Measurements from ENCODE around the gene SORCS2.

Gene SORCS2

DNA sequence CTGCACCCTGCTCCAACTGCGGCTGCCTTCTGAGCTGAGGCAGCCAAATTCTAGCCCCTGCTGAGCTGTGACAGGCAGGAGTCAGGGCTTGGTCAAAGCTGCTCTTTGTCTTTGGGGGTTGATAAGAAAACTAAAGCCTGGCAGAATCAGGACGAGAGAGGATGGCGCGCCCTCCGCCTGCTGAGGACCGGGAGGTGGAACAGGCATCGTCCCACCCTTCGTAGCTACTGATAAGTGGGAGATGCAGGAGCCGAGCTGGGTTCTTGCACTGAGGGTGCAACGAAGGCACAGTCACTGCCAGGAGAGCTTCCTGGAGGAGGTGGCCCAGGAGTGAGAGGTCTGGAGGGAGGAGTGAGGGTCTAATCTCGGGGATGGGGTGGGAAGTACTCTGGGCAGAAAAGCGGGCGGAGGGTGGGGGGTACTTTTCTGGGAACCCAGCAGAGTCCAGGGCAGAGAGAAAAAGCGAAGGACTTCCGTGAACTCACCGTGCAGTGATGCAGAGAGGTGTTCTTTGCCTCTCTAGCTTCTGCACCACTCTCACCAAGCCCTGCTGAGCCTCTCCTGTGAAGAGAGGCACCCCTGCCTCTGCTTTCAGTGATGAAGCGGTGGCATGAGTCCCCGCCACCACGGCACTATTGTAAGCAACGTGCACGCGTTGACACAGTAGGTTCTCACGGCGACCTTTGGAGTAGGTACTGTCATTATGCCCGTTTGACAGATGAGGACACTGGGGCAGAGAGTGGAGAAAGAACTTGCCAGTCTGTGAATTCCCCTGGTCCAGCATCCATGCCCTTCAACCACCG lies 107.8 kb downstream of the SORCS2 start:
- in situ Hi-C loops (cut with MboI; ENCODE audit: low sequenced_read_pairs): no loop called here

DNA sequence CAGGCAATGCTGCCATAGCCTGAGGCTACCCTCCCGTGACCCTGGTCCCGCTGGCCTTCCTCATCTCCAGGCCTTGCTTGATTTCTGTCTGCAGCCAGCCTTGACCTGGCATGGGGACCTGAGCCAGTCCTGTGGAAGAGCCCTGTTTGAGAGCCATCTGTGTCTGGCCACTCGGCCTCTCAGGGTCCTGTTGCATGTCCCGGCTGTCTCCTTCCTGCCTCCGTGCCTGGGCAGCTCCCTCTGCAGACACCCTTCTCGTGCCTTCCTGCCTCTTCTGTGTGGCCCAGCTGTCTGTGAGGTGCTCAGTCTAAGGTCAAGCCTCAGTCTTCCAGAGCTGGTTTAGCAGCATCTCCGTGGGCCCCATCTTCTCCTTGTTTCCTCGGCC lies 108.4 kb downstream of the SORCS2 start:
- in situ Hi-C loops (cut with MboI; ENCODE audit: low sequenced_read_pairs): no loop called here

DNA sequence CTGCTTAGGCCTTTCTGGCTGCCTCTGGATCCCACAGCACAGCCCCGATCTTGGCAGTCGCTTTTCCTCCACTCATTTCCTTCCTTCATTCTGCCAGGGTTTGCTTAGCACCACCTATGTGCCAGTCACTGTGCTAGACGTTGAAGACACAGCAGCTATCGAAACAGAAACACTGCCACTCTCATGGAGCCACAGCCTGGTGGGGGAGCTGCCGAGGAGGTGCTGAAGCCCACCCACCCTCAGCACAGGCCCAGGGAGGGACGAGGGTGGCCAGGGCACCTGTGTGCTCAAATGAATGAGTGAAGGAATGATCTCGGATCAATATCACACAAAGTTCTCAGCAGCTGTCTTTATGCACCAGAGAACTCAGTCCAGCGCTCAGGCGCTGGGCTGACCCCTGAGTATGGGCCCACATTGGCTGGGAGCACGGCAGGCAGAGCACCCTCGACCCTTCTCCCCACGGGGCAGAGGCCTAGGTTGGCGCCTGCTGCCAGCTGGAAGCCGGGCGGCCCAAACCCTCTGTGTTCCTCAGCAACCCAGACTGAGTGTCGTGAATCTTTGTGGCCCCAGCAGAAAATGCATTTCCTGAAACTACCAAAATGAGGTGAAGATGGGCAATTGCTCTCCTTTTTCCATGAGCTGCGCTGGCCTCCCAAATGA lies 108.9 kb downstream of the SORCS2 start:
- in situ Hi-C loops (cut with MboI; ENCODE audit: low sequenced_read_pairs): no loop called here

DNA sequence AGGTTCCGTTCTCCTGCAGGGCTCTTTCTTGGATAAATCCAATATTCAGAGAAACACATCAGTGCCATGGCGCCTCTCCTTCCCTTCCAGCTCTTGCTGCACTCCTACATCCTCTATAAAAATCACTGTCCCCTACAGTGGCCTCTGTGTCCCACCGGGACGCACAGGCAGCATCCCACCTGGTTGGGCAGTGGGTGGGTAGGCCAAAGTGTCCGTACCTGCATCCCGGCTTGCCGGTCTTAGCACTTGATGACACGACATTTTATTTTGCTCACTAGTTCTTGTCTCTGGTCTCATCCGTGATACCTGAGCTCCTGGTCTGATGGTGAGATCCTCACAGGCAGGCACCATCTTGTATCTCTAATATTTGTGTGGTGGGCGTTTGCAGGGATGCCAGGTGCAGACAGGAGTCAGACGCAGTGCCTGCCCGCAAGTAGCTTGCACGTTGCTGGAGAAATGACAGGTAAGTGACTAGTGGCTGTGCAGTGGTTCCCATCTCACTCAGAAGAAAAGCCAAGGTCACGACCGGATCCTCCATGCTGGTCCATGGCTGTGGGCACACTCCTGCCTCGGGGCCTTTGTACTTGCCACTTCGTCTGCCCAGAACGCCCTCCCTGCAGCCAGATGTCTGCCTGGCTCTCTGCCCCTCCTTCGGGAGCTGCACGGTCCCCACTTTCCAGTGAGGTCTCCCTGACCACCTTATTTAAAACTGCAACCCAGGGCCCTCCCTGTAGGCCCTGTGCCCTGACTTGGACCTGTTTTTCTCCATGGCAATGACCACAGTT lies 109.7 kb downstream of the SORCS2 start:
- in situ Hi-C loops (cut with MboI; ENCODE audit: low sequenced_read_pairs): no loop called here

DNA sequence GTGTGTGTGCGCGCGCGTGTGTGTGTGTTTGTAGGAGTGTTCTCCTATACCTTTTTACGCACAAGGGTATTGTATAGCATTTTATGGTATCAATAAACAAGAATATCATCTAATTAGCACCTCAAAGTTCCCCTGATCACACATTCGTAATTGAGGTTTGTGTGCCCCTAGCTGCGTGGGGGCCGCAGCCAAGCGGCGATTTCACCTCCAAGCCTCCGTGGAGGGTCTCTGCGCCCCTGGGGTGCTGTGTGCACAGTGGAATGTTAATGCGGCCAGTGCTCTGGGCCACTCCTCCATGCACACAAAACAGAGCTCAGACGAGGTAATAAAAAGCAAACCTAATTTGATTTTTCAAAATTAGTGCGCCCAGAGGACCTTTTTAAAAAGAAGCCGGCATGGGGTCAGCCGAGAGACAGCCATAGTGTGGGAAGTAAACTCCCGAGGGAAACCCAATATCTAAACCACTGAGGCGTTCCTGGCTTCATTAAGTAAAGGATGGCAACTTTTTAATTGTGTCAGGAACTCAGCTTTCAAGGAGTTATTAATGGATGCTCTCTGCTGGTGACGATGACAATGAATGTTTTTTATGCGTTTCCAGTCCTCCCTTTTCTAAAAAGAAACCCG lies 110.6 kb downstream of the SORCS2 start:
- in situ Hi-C loops (cut with MboI; ENCODE audit: low sequenced_read_pairs): no loop called here

DNA sequence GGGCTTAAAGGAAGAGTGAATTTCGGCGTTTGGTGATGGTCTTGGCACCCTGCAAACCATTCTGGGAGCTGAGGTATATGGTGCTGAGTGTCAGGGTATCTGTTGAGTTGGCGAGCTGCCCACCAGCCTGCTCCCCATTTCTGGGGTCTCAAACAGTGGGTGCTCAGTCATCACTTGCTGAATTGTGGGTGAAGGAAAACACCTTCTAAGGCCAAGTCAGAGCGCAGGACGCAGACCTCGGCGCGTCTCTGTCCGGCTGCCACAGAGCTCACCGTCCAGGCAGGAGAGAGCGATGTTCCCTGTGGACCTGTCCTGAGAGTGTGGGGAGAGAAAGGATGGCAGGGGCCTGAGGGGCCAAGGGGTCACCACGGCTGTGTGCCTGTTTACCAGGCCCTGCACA lies 111.2 kb downstream of the SORCS2 start:
- in situ Hi-C loops (cut with MboI; ENCODE audit: low sequenced_read_pairs): no loop called here

DNA sequence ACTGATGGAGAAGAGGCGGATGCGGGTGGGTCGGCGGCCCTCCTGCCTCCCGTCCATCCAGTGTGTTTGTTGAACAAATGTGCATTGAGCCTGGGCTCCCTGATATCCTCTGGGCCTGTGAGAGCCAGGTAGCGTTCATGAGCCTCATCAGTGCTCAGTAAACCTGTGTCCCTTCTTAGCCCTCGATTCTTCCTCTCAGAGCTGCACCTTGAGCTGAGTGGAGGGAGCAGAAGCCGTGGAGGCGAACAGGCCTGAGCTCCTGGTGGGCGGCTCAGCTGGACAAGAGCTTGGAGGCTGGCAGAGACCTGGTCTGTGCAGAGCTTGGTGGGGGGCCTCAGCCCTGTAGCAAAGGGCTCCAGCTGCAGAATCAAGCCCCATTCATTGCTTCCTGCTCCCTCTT lies 112.1 kb downstream of the SORCS2 start:
- in situ Hi-C loops (cut with MboI; ENCODE audit: low sequenced_read_pairs): no loop called here

DNA sequence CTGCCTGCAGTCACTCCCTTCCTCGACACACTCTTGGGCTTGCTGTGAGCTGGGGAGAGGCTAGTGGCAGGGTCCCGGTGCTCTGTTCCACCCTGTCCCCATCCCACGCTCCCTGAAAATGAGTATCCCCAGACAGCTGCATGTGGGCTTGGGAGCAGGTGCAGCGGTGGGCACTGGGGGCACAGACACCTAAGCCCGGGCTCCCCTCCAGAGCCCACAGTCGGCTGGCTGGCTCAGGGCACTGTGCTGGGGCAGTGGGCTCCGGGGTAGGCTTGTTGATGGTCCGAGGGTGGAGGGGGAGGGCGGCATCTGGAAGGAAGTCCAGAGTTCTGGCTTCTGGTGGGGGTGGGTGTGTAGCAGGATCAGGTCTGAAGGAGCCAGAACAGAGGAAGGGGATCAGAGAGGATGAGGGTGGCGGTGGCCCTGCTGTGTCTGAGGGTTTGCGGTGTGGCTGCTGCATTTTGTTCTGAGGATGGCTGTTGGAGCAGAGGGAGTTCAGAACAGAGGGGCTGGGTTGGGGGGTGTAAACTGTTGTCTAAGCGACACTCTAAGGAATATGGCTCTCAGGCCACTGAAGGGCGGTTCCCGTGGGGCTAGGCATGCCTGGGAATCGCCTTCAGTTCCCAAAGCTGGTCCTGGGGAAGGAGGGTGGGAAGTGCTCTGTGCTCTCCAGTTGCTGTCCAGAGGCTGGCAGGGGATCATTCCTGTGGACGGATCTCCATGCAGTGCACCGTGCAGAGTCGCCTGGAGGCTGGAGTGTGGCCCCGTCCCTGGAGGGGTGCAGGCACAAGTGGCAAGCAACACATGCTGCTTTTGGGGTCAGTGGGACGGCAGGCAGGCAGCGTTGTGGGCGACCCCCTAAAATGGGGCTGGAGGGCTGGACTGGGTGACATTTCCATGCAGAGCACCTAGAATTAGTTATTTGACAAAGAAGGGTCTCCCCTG lies 114.0 kb downstream of the SORCS2 start:
- in situ Hi-C loops (cut with MboI; ENCODE audit: low sequenced_read_pairs): no loop called here

DNA sequence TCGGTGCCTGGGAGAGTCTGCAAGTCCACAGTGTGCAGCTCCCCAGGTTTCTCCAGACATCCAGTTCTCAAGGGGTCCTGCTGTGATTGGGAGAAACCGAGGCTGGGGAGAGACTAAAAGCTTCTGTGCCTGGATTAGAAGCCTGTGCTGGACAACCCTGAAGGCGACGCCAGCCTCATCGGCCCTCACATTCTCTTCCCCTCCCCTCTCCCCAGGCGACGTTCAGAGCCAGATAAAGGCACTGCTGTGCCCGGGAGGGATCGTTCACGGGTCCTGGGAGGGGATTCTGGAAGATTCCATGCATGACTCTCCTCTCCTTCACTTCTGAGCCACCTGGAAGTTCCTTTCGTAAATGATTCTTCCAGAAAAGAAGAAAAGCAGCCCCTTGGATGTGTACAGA lies 114.6 kb downstream of the SORCS2 start:
- in situ Hi-C loops (cut with MboI; ENCODE audit: low sequenced_read_pairs): no loop called here

DNA sequence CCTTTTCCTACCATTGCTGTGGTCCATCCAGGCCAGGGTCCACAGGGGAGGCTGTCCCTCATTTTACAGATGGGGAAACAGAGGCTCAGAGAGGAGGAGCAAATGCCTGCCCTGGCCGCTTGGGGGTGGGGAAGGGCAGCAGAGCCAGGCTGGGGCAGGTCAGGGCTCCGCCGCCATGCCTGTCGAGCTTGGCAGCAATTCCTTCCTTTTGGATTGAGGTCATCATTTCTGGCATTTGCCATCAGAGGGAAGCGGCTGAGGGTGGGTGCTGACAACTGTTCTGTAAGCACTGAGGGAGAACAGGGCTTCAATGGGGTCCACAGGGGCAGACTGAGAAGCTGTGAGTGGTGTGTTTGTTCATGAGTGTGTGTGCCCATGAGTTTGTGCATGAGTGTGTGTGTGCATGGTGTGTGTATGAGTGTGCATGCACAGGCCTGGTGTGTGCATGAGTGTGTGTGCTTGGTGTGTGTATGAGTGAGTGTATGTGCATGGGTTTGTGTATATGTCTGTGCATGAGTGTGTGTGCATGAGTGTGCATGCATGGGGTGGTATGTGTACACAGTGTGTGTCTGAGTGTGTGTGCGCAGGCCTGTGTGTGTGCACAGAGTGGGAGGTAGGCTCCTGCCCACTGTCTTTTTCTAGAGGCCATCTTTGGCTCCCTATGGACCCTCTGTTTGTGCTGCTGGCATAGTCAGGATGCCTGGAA lies 115.2 kb downstream of the SORCS2 start:
- in situ Hi-C loops (cut with MboI; ENCODE audit: low sequenced_read_pairs): no loop called here

DNA sequence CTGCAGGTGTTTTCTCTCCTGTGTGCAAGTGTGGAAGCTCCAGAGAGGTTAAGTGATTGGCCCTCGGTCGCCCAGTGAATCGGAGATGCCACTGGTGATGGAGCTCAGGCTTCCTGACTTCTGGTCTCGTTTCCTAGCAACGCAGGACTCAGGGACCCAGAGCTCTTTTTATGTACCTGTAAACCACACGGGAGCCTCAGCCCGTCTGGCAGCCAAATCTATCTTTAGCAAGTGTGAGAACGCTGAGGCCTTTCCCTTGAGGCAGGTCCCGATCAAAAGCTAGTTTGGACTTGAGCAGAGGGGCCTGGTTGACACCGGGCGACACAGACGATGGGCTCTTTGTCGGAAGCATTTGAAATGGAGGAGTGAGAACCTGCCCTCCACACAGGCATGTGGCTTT lies 116.8 kb downstream of the SORCS2 start:
- in situ Hi-C loops (cut with MboI; ENCODE audit: low sequenced_read_pairs): no loop called here

DNA sequence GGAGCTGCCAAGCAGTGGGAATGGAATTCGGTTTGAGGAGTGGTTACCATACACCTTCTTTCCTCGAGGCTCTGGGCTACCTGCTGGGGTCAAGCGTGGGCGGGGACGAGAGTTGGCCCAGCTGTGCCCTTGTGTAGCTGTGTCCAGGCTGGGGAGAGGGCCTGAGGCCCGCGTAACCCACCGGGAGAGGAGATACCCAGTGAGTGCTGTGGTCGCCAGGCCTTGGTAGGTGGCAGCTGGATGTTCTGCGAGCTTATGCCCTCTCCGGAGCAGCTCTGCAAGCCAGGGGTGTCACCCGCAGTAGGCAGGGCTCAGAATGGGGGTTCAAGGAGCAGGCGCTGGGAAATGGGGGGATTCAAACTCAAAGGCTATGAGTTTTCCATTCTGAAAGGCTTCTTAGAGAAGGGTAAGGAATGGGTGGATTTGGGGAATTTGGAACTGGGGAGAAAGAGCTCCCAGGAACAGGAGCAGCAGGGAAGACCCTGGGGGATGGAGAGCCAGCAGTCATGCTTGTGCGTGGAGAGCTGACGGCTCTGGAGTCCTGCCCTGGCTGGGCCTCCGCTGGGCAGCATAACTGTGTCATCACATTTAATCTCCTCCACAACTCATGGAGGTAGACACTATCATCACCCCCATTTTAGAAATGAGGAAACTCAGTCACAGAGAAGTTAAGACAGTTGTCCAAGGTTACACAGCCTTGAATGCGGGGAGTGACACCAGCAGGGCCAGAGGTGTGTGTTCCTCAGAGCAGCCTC lies 117.5 kb downstream of the SORCS2 start:
- in situ Hi-C loops (cut with MboI; ENCODE audit: low sequenced_read_pairs): no loop called here

DNA sequence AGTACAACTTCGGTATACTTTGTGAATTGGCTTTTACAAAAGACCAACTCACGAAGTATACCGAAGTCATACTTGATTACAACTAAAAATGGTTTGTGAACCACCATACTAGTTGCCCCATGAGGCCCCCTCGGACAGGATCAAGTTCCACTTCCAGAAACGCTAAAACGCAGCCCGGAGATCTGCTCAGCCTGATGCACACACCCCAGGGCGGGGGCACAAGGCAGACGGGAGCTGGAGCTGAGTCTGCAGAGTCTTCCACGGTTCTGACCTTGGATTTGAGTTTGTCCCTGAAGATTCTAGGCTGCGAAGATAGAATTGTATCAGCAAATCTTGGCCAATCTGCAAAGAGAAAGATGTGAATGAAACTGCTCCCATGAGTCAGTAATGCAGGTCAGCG lies 118.1 kb downstream of the SORCS2 start:
- in situ Hi-C loops (cut with MboI; ENCODE audit: low sequenced_read_pairs): no loop called here

DNA sequence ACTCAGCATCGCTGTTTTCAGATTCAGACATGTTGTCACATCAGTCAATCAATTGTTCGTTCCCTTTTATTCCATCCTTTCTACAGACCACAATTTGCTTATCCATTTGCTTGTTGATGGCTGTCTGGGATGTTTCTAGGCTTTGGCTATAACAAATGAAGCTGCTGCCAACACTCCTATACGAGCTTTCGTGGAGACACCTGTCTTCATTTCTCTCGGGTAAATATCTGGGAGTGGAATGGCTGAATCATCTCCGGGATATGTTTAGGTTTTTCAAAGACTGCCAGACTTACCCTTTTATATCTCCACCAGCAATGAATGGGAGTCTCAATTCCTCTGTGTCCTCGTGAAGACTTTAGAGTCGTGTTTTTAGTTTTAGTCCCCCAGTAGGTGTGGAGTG lies 118.9 kb downstream of the SORCS2 start:
- in situ Hi-C loops (cut with MboI; ENCODE audit: low sequenced_read_pairs): no loop called here

DNA sequence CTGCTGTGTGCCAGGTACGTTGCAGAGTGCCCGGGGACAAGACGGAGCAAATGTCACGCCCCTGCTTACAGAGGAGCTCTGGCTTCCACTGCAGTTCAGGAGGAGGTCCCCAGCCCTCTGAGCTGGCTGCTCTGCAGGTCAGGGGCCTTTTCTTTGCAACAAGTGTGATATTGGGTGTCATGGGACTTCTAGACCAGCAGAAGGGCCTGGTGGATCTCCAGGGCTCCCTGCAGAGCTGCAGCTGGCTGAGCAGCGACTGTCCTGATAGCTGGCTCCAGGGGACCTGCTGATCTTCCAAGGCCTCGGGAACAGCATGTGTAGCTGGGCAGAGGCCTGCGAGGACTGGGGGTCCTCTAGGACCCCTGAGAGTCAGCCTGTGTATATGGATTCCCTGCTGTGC lies 120.4 kb downstream of the SORCS2 start:
- in situ Hi-C loops (cut with MboI; ENCODE audit: low sequenced_read_pairs): no loop called here

DNA sequence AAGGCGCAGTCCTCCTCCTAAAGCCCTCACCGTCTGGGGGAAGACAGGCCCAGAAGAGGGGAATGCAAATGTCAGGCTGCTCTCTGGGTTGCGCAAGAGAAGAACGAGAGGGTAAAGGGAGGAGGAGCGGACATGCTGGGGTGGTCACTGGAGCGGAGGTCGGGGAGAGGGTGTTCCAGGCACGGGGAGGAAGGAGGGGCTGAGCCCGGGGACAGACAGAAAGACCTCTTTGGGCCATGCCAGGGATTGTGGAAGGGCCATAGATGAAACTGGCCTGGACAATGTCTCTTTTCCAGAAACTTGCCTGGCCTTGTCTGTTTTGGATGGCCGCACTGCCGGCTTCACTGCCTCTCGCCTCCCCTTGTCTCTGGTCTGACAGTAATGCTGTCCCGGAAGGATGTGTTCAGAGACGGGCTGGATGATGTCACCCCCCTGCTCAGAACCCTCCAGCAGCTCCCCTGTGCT lies 121.0 kb downstream of the SORCS2 start:
- in situ Hi-C loops (cut with MboI; ENCODE audit: low sequenced_read_pairs): no loop called here

DNA sequence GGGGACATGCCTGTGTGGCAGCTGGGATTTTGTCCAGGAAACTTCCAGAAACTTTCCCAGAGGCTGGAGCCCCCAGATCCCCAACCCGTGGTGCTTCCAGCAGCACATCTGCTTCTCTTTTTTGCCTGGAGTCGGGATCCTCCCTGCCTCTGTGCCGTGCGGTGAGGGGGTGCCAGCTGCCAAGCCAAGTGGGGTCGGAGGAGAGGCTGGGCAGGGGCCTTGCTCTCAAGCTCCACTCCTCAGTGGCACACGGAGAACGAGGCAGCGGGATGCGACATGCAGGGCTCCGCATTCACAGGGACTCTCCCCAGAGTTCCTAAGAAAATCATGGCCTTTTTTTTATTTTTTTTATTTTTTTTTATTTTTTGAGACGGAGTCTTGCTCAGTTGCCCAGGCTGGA lies 121.7 kb downstream of the SORCS2 start:
- in situ Hi-C loops (cut with MboI; ENCODE audit: low sequenced_read_pairs): no loop called here

DNA sequence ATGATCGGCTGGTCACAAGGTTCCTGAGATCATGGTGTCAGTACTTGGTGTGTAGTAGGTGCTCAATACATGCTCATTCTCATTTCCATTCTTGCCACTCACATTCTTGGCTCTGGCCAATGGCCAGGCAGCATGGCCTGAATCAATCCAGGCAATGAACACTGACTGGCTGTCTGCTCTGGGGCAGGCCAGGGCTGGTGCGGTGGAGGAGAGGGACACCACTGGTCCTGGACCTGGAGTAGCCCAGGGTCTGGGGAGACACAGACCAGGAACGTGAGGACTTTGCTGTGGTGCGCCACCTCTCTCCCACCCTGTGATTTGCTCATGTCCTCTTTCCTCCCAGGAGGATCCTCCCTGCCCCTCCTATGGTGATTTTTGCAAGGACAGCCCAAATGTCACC lies 122.9 kb downstream of the SORCS2 start:
- in situ Hi-C loops (cut with MboI; ENCODE audit: low sequenced_read_pairs): no loop called here

DNA sequence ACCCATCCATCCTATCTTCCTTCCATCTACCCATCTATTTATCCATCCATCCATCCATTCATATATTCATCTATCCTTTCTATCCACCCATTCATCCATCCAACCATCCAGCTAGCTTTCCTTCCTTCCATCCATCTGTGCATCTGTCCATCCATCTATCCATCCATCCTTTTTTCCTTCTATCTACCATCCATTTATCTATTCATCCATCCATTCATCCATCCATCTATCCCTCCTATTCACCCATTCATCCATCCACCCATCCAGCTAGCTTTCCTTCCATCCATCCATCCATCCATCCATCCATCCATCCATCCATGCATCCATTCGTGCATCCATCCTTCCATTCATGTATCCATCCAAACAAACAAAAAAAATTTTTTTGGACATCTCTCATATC lies 123.6 kb downstream of the SORCS2 start:
- in situ Hi-C loops (cut with MboI; ENCODE audit: low sequenced_read_pairs): no loop called here
